Measurements from ENCODE around the gene NTRK3.

DNA sequence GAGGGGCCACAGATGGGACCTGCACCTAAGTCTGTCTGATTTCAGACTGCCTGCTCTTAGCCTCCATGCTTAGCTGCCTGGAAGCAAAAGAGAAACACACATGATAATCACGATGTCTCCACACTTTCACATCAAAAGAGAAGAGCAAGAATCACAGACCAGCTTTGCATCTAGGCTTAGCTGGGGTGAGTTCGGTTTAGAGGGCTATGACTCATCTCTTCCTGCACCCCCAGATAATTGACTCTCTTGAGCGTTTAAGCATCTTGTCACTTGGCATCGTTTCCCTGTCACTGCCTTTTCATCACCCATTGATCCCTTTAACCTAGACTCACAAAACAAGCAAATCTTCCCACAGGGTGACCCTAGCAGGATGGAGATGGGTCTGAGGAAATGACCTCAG lies 124.0 kb downstream of the NTRK3 start:
- TF ChIP-seq FIP1L1 (IDR thresholded peaks at IDR 0.05; ENCODE audit: borderline replicate concordance, insufficient read depth, low read depth, low read length) (no peak), KAT7 (CRISPR knock-in tag; IDR thresholded peaks at IDR 0.05; ENCODE audit: borderline replicate concordance) (no peak), ELF1 (CRISPR knock-in tag; IDR thresholded peaks at IDR 0.05) (no peak), ZNF20 (CRISPR knock-in tag; IDR thresholded peaks at IDR 0.05) (no peak), FOSL2 (CRISPR knock-in tag; IDR thresholded peaks at IDR 0.05) (no peak)
- TF ChIP-seq, protein P1, sequence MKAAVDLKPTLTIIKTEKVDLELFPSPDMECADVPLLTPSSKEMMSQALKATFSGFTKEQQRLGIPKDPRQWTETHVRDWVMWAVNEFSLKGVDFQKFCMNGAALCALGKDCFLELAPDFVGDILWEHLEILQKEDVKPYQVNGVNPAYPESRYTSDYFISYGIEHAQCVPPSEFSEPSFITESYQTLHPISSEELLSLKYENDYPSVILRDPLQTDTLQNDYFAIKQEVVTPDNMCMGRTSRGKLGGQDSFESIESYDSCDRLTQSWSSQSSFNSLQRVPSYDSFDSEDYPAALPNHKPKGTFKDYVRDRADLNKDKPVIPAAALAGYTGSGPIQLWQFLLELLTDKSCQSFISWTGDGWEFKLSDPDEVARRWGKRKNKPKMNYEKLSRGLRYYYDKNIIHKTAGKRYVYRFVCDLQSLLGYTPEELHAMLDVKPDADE (CRISPR knock-in tag; IDR thresholded peaks at IDR 0.05), result no peak
